Nephron (organoid): ENCODE measurements around the gene EDRF1.

ENCODE experiments used
- H3K27ac Mint-ChIP-seq, 3 experiments: 2 replicates each; pipeline ENCODE4 v1.8.0; 2020; ENCODE audit warnings: mixed read lengths in 3 of 3, mild to moderate bottlenecking in 2 of 3, moderate library complexity in 1 of 3
- H3K27me3 Mint-ChIP-seq: 2 replicates; pipeline ENCODE4 v1.8.0; 2021; ENCODE audit warnings: low read depth, mild to moderate bottlenecking, moderate library complexity, mixed read lengths
- H3K36me3 Mint-ChIP-seq: 2 replicates; pipeline ENCODE4 v1.8.0; 2020; ENCODE audit warnings: low read depth, mixed read lengths
- H3K4me1 Mint-ChIP-seq: 2 replicates; pipeline ENCODE4 v1.8.0; 2020; ENCODE audit warnings: mixed read lengths
- H3K4me3 Mint-ChIP-seq, 3 experiments: 2 replicates each; pipeline ENCODE4 v1.8.0; 2020; ENCODE audit warnings: mild to moderate bottlenecking in 3 of 3, mixed read lengths in 3 of 3, moderate library complexity in 2 of 3
- H3K9me3 Mint-ChIP-seq: 2 replicates; pipeline ENCODE4 v1.8.0; 2020; ENCODE audit warnings: mixed read lengths
- TF ChIP-seq, protein P1 (sequence below), 3 experiments: fragments of 200-600 bp; sonication (generic); IDR thresholded peaks; one replicate each; pipeline ENCODE4 v1.5.0; 2021; ENCODE audit warnings: antibody characterized with exemption in 3 of 3; ENCODE audit not compliant: unreplicated experiment in 3 of 3

The EDRF1 gene

DNA sequence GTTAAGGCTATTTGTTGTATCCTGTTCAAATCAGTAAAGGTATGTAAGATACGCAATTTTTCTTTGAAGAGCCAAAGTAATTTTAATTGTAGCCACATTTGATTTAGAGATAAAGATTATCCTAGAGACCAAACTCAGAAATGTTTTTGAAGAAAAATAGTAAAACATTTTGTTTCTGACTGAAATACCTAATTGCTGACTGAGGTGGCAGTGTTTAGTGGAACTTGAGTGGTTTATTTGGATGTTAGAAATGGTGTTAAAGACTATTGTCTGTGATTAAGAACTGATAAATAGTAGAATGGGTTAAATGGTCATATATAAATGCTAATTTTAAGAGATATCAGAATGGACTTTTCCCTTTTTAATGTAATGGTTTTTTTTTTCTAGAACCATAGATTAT, 15.3 kb downstream of the EDRF1 start:
- H3K27me3 Mint-ChIP-seq: no peaks in the 10 kb centered on the region
- H3K27ac Mint-ChIP-seq: no peak overlapping the region
- no peaks in the 10 kb centered on the region for H3K9me3 Mint-ChIP-seq
- H3K4me1 Mint-ChIP-seq: no peaks in the 10 kb centered on the region
- H3K4me3 Mint-ChIP-seq: no peak overlapping the region
- TF ChIP-seq, protein P1, sequence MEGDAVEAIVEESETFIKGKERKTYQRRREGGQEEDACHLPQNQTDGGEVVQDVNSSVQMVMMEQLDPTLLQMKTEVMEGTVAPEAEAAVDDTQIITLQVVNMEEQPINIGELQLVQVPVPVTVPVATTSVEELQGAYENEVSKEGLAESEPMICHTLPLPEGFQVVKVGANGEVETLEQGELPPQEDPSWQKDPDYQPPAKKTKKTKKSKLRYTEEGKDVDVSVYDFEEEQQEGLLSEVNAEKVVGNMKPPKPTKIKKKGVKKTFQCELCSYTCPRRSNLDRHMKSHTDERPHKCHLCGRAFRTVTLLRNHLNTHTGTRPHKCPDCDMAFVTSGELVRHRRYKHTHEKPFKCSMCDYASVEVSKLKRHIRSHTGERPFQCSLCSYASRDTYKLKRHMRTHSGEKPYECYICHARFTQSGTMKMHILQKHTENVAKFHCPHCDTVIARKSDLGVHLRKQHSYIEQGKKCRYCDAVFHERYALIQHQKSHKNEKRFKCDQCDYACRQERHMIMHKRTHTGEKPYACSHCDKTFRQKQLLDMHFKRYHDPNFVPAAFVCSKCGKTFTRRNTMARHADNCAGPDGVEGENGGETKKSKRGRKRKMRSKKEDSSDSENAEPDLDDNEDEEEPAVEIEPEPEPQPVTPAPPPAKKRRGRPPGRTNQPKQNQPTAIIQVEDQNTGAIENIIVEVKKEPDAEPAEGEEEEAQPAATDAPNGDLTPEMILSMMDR (IDR thresholded peaks at IDR 0.05; ENCODE audit: unreplicated experiment in 3 of 3): peak in 1 of 3 experiments; percentile 21
- peaks cover 84% of the 10 kb centered on the region for H3K36me3 Mint-ChIP-seq

DNA sequence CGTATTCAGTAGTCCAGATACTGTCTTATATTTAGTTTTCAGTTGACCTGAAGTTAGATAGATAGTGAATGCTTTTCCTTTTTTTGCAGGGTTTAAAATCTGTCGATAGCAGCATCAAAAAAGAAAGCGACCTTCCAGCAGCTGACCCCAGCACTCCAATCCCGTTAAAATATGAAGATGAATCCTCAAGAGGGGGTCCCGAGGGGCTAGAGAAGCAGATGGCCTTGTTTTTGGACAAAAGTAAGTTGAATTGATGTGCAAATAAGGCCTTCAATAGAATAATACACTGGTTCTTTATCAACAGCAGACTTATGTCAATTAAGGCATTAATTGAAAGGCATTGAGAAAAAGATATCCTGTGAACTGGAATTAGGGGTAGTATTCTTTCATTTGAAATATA, 18.7 kb downstream of the EDRF1 start:
- Mint-ChIP-seq H3K4me1 (no peaks in the 10 kb centered on the region), H3K27ac (no peak overlapping the region), H3K36me3 (peaks cover 80% of the 10 kb centered on the region), H3K27me3 (no peaks in the 10 kb centered on the region), H3K4me3 (no peak overlapping the region), H3K9me3 (no peaks in the 10 kb centered on the region)
- TF ChIP-seq, protein P1 (IDR thresholded peaks at IDR 0.05; ENCODE audit: unreplicated experiment in 3 of 3): no peak

DNA sequence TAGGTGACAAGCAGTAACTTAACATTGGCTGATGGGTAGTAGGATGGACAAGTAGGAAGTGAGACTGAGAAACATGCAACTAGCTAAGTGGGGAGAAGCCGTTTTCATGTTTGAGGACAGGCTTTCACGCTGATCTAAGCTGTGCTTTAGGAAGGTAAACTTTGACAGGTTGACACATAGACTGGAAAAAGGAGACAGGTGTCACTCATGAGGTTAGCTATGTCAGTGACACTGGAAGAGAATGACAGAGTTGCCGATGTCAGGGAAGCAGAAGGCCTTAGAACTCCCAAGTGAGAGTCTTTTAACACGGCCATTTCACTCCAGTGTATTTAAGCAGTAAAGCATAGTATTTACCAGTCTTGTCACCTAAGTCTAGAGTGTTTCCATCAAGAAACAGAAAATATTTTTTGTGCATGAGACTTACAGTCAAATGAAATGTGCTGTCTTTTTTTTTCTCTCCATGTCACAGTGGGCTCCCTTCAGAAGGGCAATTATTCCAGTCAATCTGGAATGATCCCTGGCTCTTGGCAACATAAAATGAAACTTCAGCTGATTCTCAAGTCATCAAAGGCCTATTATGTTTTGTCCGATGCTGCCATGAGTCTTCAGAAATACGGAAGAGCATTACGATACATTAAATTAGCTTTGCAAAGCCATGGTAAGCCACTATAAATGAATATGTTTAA, 20.6 kb downstream of the EDRF1 start:
- peaks cover 86% of the 10 kb centered on the region for H3K36me3 Mint-ChIP-seq
- H3K27me3 Mint-ChIP-seq: no peaks in the 10 kb centered on the region
- TF ChIP-seq, protein P1 (IDR thresholded peaks at IDR 0.05; ENCODE audit: unreplicated experiment in 3 of 3): no peak
- no peak overlapping the region for H3K4me3 Mint-ChIP-seq
- H3K9me3 Mint-ChIP-seq: no peaks in the 10 kb centered on the region
- no peak overlapping the region for H3K27ac Mint-ChIP-seq
- H3K4me1 Mint-ChIP-seq: no peaks in the 10 kb centered on the region

DNA sequence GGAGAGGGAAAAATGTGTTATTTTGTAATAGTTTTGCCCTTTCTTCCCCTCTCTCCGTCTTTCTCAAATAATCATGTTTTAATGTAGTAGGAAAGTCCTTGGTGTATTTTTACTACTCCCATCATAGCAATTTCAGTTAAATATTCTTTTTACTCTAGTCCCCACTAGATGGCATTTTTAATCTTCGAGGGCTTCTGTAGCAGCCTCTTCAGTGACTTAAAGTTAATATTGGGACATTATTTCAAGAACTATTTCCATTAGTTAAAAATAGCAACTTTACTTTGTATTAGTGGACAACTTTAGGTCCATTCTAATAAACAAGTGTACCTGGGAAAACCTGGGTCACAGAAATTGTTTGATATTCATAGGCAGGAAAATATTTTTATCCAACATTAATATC, 23.0 kb downstream of the EDRF1 start:
- H3K4me1 Mint-ChIP-seq: no peaks in the 10 kb centered on the region
- no peak overlapping the region for H3K27ac Mint-ChIP-seq
- no peaks in the 10 kb centered on the region for H3K9me3 Mint-ChIP-seq
- TF ChIP-seq, protein P1 (IDR thresholded peaks at IDR 0.05; ENCODE audit: unreplicated experiment in 3 of 3): peak in 2 of 3 experiments; percentile 32 to 42
- no peak overlapping the region for H3K4me3 Mint-ChIP-seq
- no peaks in the 10 kb centered on the region for H3K27me3 Mint-ChIP-seq
- peaks cover 85% of the 10 kb centered on the region for H3K36me3 Mint-ChIP-seq

DNA sequence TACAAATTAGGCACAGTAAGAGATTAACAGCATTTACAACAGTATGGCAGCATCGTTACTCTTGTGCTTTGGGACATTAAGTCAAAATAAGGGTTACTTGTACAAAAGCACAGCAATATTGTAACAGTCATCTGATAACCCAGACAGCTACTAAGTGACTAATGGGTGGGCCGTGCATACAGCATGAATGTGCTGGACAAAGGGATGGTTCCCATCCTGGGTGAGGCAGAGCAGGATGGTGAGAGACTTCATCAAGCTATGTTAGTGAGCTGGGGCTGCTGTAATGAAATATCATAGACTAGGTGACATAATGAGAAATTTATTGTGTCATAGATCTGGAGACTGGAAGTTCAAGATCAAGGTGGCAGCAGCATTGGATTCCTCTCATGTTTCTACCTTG, 25.4 kb downstream of the EDRF1 start:
- Mint-ChIP-seq H3K4me3 (no peak overlapping the region), H3K4me1 (no peaks in the 10 kb centered on the region), H3K9me3 (no peaks in the 10 kb centered on the region), H3K27me3 (no peaks in the 10 kb centered on the region), H3K36me3 (peaks cover 85% of the 10 kb centered on the region), H3K27ac (no peak overlapping the region)
- TF ChIP-seq, protein P1 (IDR thresholded peaks at IDR 0.05; ENCODE audit: unreplicated experiment in 3 of 3): no peak

DNA sequence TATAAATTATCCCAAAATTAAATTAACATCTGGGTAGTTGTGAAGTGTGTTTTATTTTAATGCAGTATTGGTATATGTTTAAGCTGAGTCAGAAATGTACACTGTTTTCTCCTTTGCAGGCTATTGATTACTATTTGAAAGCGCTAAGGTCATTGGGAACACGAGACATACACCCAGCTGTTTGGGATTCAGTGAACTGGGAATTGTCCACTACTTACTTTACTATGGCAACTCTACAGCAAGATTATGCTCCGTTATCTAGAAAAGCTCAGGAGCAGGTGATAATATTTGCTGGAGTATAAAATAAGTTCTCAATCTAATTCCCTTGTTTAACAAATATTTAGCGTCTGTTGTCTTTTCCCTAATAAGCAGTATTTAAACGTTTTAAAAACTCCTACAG, 27.9 kb downstream of the EDRF1 start:
- TF ChIP-seq, protein P1 (IDR thresholded peaks at IDR 0.05; ENCODE audit: unreplicated experiment in 3 of 3): no peak
- Mint-ChIP-seq H3K36me3 (peaks cover 87% of the 10 kb centered on the region), H3K27me3 (no peaks in the 10 kb centered on the region), H3K4me1 (no peaks in the 10 kb centered on the region), H3K9me3 (no peaks in the 10 kb centered on the region), H3K27ac (no peak overlapping the region), H3K4me3 (no peak overlapping the region)
